GM12891 (cell line): ENCODE data around the gene AQP2.

ENCODE experiments used
- POLR2A ChIP-seq: IDR thresholded peaks from 2 replicates; pipeline ENCODE4 v1.6.1; 2011; ENCODE audit warnings: low read depth, low read length, control low read depth
- POLR2AphosphoS5 ChIP-seq: IDR thresholded peaks from 2 replicates; pipeline ENCODE4 v1.6.1; 2011; ENCODE audit warnings: low read depth, low read length, control low read depth

- TF ChIP-seq POLR2A (no peak), POLR2AphosphoS5 (no peak)
Observed at GRCh38 chr12:49978125-49978524, 27.6 kb downstream of the AQP2 start.
